ENCODE results near the gene RIMBP2.

RIMBP2 gene

DNA sequence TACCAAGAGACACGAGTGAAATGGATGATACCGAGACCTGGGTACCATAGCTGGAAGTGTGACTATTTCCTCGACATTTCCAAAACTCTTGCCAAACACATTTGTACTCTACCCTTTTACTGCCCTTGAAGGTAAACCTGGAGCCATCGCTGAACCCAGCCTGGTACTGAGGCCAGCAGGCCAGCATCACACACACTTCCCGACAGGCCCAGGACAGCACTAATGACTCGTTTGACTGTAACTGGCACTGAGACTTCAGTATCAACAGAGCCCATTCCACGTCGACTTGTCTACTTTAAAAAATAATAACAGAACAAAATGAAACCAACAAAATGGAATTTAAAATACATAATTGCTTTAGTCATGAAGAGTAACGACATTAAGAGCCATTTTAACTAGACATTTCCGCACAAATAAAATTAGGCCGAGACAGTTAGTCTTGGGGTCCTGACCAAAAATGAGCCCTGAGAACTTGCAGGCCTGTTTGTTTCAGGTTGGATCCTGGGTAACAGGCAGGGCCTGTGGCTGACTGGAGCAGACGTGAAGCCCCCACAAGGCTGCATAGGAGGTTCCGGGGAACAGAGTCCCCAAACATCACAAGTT is 94.3 kb downstream of the RIMBP2 start:
- no peak for DNase-seq

DNA sequence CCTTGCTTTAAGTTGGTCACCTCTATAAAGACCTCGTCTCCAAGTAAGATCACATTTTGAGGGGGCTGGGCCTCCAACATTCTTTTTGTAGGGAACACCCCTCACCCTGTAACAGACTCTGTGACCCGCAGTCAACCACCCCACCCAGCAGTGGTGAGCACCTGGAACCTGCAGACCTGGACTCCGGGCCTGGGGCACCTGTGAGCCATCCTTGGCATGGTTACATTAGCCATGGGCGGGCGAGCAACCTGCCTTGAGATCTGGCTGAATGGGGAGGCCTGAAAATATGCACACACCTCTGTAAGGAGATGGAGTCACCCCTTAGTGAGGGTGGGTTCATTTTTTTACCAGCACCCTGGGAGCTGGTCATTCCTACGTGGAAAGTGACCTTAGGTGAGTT is 95.3 kb downstream of the RIMBP2 start:
- no peak for DNase-seq

- DNase-seq: no peak
These were observed 95.8 kb downstream of the RIMBP2 start for GRCh38 chr12:130620281-130620680.

- DNase-seq: no peak
These were observed 96.6 kb downstream of the RIMBP2 start for GRCh38 chr12:130619385-130620001.

DNA sequence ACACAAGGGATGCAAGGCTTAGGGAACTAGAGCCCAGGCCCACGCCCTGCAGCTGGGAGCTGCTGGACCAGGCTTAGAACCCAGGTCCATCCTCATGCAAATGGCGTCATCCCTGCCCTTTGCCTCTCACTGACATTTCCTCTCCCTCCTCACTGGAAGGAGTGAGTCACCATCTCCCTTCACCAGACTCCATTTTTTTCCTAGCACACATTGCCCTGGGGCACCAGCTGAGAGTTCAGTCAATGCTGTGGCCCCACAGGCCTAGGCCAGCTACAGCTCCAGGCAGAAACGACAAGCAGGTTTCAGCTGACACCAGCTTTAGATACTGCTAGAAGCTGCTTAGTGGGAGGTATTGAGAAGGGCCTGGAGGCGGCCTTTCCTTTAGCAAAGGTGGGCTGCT is 98.9 kb downstream of the RIMBP2 start:
- DNase-seq: no peak

- DNase-seq: no peak
These were observed 100.2 kb downstream of the RIMBP2 start for GRCh38 chr12:130615861-130616345.

- DNase-seq: no peak
These were observed 101.6 kb downstream of the RIMBP2 start for GRCh38 chr12:130614530-130614905.

GRCh38 chr12:130613831-130614529 is 102.1 kb downstream of the RIMBP2 start:
- DNase-seq: no peak

DNA sequence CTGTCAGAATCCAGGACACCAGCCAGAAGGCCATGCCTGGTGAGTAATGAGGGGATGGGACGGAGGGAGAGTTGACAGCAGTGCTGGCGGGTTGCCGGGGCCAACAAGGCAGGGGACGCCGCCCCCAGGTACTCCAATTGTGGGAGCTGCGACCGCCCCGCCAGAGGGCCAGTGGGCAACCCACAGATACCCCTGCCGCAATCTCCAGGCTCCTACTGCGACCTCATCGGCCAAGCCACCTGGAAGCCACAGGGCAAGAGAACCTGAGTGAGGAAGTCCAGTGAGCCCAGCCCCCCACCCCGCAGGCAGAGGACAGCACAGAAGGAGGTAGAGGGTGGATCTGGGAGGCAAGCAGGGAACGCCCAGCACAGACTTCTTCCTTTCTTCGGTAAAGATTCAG is 103.0 kb downstream of the RIMBP2 start:
- DNase-seq: no peak

DNA sequence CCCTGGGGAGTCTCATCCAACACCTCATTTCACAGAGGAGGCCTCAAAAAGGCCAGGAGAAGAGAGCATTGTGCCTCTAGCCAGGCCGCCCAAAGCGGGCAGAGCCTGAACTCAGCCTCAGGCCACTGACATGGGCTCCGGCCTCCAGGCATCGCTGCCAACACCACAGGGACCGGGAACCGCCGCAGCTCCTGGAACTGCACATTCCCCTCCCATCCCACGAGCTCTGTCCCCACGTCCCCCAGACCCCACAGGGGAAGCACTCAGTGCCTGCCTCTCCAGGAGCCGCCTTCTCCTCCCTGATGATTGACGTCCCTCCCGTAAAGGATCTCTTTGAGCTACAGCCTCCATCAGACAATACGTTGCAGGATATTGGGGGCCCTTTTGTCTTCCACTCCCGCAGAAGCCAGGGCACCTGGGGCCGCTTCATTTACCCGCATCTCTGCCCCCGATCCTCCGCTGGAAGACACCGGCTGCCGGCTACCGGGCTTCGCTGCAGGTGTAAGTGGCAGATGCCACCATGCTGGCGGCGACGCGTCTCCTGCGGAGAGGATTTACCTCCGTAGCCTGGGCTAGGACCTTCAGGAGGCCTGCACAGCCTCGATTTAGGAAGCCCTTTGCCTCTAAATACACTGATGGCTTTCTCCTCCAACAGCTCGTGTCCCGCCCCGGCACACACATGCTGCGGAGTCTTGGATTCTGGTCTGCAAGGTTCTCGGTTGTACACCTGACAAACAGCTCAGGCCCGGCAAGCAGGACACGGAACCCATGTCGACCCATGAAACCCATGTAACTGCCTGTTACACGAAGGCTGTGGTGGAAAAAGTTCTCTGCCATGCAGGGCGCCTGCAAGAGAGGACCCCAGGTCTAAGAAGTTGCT is 104.8 kb downstream of the RIMBP2 start:
- no peak for DNase-seq

- no peak for DNase-seq
These were observed 106.1 kb downstream of the RIMBP2 start for GRCh38 chr12:130609966-130610365.

GRCh38 chr12:130608831-130609230 is 107.3 kb downstream of the RIMBP2 start:
- no peak for DNase-seq

- DNase-seq: no peak
These were observed 108.0 kb downstream of the RIMBP2 start for GRCh38 chr12:130608132-130608531.

GRCh38 chr12:130606231-130606630 is 109.9 kb downstream of the RIMBP2 start:
- DNase-seq: no peak

- no peak for DNase-seq
These were observed 112.6 kb downstream of the RIMBP2 start for GRCh38 chr12:130603396-130603965.

DNA sequence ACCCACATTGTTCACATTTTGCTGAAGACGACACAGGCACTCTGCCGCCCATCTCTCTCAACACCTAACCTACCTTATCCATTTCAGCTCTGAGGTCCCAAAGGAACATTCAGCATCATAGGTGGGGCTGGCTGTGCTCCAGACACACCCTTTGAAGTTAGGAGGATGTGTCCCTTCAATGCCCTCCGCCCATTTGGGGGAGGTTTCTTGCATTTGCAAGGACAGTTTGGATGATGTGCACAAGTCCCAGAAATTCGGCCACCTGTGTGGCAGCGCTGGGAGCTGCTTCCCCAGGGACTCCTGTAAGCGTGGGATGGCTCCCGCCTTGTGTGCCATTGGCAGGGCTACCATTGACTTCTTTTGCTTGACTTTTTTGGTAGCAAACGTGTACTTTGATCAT is 113.8 kb downstream of the RIMBP2 start:
- DNase-seq: no peak

- no peak for DNase-seq
These were observed 114.8 kb downstream of the RIMBP2 start for GRCh38 chr12:130601327-130601726.

DNA sequence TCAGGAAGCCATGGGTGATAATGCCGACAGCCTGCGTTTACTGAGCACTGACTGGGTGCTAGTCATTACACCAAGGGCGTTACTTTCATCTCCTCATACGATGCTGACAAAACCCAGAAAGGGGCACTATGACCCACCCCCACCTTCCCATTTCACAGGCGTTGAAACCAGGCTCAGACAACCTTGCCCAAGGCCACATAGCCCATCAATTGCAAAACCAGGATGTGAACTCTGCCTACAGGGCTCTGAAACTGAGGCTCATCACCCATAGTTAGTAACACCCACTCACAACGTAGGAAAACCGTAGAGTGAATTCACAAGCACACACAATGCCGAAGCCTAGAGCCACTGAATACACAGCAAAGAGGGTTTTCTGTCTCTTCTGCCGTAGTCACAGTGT is 119.9 kb downstream of the RIMBP2 start:
- no peak for DNase-seq

DNA sequence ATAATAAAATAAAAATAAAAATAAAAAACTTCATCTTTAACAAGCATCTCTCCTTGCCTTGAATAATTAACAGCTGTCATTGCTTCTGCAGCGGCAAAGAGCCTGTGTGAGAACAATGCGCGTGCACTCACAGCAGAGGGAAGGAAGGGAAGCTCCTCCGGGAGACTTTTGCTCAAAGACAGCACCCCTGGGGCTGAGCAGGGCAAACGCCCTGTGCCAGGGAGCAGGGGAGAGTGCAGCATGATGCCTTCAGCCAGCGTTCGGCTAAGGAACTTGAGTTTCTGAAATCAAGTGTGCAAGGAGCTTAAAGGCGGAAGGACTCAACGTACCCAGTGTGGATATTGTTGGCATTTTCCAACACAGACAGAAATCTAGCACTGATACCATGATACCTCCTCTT is 120.5 kb downstream of the RIMBP2 start:
- no peak for DNase-seq

- no peak for DNase-seq
These were observed 123.0 kb downstream of the RIMBP2 start for GRCh38 chr12:130593056-130593455.

GRCh38 chr12:130592641-130593040 is 123.5 kb downstream of the RIMBP2 start:
- DNase-seq: no peak

- DNase-seq: no peak
These were observed 124.4 kb downstream of the RIMBP2 start for GRCh38 chr12:130591736-130592135.

GRCh38 chr12:130590685-130591084 is 125.4 kb downstream of the RIMBP2 start:
- no peak for DNase-seq

Data from GF-D8 (cell line).